Fibroblast of mammary gland (primary cell): ENCODE measurements around the gene AGK.

Source experiments
- DNase-seq: peaks from one replicate; pipeline ENCODE4 v3.0.0-alpha.2; 2010; ENCODE audit warnings: low read depth
- H3K4me3 ChIP-seq: 2 replicates; pipeline ENCODE4 v1.5.1; 2011; ENCODE audit warnings: low read depth, mild to moderate bottlenecking, low read length, moderate library complexity; ENCODE audit not compliant: control insufficient read depth
- TF ChIP-seq, protein P1 (sequence below): conservative IDR thresholded peaks from 2 replicates; pipeline ENCODE4 v1.5.1; 2011; ENCODE audit warnings: low read depth, low read length, inconsistent platforms; ENCODE audit not compliant: control insufficient read depth, insufficient read depth

AGK gene

DNA sequence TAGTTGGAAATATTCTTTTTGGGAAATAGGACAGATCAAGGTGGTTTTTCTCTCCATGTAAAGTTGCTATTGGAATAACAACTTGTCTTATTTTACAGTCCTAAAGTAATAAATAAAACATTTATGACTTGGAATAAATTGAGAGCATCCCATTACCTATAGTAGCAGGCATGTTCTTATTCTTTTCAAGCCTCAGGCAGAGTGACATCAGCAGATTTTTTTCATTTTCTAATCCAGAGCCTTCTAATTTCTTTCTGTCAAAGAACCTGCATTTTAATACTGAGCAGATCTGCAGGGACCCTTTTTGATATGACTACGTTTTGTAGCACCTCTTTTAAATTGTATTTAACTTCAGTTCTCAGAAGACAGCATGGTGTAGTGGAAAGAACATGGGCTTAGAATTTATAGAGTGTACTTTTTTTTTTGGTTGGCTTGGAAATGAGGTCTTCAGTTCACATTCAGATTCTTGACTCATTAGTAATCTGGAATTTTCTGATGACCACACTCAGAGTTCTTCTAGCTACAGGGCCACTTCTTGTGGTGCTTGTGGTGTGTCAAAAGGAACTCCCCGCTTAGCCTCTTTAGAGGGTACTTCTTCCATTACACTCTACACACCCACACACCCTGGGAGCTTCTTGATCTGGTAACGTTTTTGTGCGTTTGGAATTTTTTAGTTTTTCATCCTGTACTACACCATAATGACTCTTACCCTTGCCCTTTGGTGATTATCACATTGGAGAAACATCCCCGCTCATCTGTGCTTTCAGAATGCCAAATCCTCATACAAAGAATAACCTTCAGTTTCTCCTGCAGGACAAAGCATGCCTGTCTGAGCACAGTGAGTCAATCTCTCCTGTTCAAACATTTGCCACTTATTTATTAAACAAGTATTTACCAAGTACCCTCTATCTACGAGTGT, 34.6 kb downstream of the AGK start:
- DNase-seq, result peak; percentile 93
- TF ChIP-seq, protein P1, sequence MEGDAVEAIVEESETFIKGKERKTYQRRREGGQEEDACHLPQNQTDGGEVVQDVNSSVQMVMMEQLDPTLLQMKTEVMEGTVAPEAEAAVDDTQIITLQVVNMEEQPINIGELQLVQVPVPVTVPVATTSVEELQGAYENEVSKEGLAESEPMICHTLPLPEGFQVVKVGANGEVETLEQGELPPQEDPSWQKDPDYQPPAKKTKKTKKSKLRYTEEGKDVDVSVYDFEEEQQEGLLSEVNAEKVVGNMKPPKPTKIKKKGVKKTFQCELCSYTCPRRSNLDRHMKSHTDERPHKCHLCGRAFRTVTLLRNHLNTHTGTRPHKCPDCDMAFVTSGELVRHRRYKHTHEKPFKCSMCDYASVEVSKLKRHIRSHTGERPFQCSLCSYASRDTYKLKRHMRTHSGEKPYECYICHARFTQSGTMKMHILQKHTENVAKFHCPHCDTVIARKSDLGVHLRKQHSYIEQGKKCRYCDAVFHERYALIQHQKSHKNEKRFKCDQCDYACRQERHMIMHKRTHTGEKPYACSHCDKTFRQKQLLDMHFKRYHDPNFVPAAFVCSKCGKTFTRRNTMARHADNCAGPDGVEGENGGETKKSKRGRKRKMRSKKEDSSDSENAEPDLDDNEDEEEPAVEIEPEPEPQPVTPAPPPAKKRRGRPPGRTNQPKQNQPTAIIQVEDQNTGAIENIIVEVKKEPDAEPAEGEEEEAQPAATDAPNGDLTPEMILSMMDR, result no peak
- H3K4me3 ChIP-seq, result peak overlapping the region; percentile 11

DNA sequence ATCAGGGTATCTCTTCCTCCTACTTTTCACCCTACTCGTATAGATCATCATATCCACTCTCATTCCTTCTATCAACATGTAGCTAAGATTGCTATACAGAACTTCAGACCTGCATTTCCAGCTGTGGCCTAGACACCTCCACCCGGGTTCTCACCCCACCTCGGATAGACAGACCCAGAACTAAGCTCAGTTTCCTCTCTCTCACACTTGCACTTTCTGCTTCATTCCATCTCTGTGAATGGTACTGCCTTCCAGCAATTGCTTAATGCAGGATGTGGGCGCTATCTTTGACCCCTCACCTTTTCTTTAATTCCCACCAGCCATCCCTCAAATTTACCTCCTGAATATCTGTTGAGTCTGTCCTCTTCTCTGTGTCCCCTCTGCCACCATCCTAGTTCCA, 35.7 kb downstream of the AGK start:
- H3K4me3 ChIP-seq, result no peak overlapping the region
- DNase-seq, result no peak
- TF ChIP-seq, protein P1, result no peak

DNA sequence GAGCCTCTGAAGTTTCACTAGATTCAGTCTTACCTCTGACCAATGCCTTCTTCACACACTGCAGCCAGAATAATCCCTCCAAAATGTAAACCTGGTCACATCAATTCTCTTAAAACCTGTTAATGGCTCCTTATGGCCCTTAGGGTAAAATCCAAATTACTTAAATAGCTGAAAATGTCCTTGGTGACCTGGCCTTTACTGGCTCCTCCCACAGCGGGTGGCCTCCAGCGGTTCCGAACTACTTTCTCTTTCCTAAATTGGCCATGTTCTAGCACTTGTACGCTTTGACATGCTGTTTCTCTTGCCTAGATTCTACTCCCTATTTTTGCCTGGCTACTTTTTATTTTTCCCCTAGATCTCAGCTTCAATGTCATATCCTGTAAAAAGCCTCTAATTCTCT, 36.1 kb downstream of the AGK start:
- H3K4me3 ChIP-seq, result no peak overlapping the region
- TF ChIP-seq, protein P1, result no peak
- no peak for DNase-seq

DNA sequence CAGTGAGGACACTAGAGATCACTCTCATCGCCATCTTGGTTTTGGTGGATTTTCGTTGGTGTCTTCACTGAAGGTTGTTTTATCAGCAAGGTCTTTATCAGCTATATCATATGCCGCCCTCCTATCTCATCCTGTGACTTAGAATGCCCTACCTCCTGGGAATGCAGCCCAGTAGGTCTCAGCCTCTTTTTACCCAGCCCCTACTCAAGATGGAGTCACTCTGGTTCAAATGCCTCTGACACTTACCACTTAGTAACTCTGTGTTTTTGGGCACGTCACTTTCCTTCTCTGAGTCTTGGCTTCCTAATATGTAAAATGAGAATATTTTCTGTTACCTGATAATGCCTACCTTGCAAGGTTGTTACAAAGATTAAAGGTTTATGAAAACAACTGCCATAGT, 37.7 kb downstream of the AGK start:
- no peak overlapping the region for H3K4me3 ChIP-seq
- TF ChIP-seq, protein P1, result no peak
- DNase-seq, result no peak

GRCh38 chr7:141590071-141590470, 38.9 kb downstream of the AGK start:
- TF ChIP-seq, protein P1, result no peak
- H3K4me3 ChIP-seq, result no peak overlapping the region
- DNase-seq, result no peak

- TF ChIP-seq, protein P1, result no peak
- H3K4me3 ChIP-seq, result no peak overlapping the region
- peak; percentile 11 for DNase-seq
Observed at GRCh38 chr7:141590666-141591065, 39.5 kb downstream of the AGK start.
